GM21619 (cell line): ENCODE measurements around the gene PTGS1.
"Not testable (repeated sequence)": the region's sequence is repeated elsewhere in the genome, so short reads cannot be mapped to it uniquely, and the experiment has no call there.

ENCODE experiments used
- ATAC-seq: cut with Tn5 transposase; IDR thresholded peaks from one replicate; pipeline ENCODE4 v1.9.1; 2021; ENCODE audit not compliant: unreplicated experiment

The PTGS1 gene

GRCh38 chr9:122346478-122347347 lies 24.1 kb upstream of the PTGS1 start:
- no peak for ATAC-seq

- no peak for ATAC-seq
Measured at GRCh38 chr9:122347348-122348287, 23.2 kb upstream of the PTGS1 start.

GRCh38 chr9:122348288-122348777 lies 22.5 kb upstream of the PTGS1 start:
- no peak for ATAC-seq

GRCh38 chr9:122348791-122349190 lies 22.0 kb upstream of the PTGS1 start:
- ATAC-seq = no peak

- ATAC-seq = no peak
Measured at GRCh38 chr9:122349201-122349600, 21.6 kb upstream of the PTGS1 start.

- peak; percentile 90 for ATAC-seq
Measured at GRCh38 chr9:122350577-122351355, 20.1 kb upstream of the PTGS1 start.

GRCh38 chr9:122354536-122355199 lies 16.2 kb upstream of the PTGS1 start:
- ATAC-seq = no peak

GRCh38 chr9:122355336-122355875 lies 15.4 kb upstream of the PTGS1 start:
- no peak for ATAC-seq

- no peak for ATAC-seq
Measured at GRCh38 chr9:122356627-122357026, 14.2 kb upstream of the PTGS1 start.

GRCh38 chr9:122360891-122361290 lies 9.9 kb upstream of the PTGS1 start:
- no peak for ATAC-seq

GRCh38 chr9:122363131-122363530 lies 7.7 kb upstream of the PTGS1 start:
- not testable (repeated sequence) for ATAC-seq

- ATAC-seq = no peak
Measured at GRCh38 chr9:122364117-122364782, 6.6 kb upstream of the PTGS1 start.

- no peak for ATAC-seq
Measured at GRCh38 chr9:122364783-122365150, 6.1 kb upstream of the PTGS1 start.

GRCh38 chr9:122366074-122366660 lies 4.7 kb upstream of the PTGS1 start:
- no peak for ATAC-seq

GRCh38 chr9:122367065-122367464 lies 3.8 kb upstream of the PTGS1 start:
- ATAC-seq = no peak

- no peak for ATAC-seq
Measured at GRCh38 chr9:122367774-122368460, 2.9 kb upstream of the PTGS1 start.

GRCh38 chr9:122368642-122369041 lies 2.2 kb upstream of the PTGS1 start:
- no peak for ATAC-seq

GRCh38 chr9:122370303-122370702 lies 521 bp upstream of the PTGS1 start:
- ATAC-seq = peak; percentile 35

GRCh38 chr9:122371846-122372245 lies 1.0 kb downstream of the PTGS1 start:
- ATAC-seq = no peak
